SK-N-DZ (cell line): ENCODE measurements around the gene COCH.
A peak's percentile ranks its signal among the peaks of the same experiment; 100 is the strongest.
"Not testable (repeated sequence)": the region's sequence is repeated elsewhere in the genome, so short reads cannot be mapped to it uniquely, and the experiment has no call there.

ENCODE experiments used
- DNase-seq: peaks from one replicate; pipeline ENCODE4 v3.0.0-alpha.2; 2015; ENCODE audit warnings: low spot score

The COCH gene

GRCh38 chr14:30874999-30875787 is 834 bp downstream of the COCH start:
- DNase-seq = no peak

GRCh38 chr14:30875788-30876053 is 1.4 kb downstream of the COCH start:
- DNase-seq = no peak

GRCh38 chr14:30876692-30877091 is 2.3 kb downstream of the COCH start:
- DNase-seq = no peak

- no peak for DNase-seq
Observed at GRCh38 chr14:30882431-30882830, 8.1 kb downstream of the COCH start.

GRCh38 chr14:30883508-30884294 is 9.3 kb downstream of the COCH start:
- no peak for DNase-seq

GRCh38 chr14:30884901-30885300 is 10.5 kb downstream of the COCH start:
- DNase-seq = no peak

GRCh38 chr14:30885840-30886740 is 11.7 kb downstream of the COCH start:
- no peak for DNase-seq

GRCh38 chr14:30888480-30889243 is 14.3 kb downstream of the COCH start:
- DNase-seq = no peak

- no peak for DNase-seq
Observed at GRCh38 chr14:30889244-30889594, 14.9 kb downstream of the COCH start.

- no peak for DNase-seq
Observed at GRCh38 chr14:30893819-30894218, 19.5 kb downstream of the COCH start.

- peak; percentile 68 for DNase-seq
Observed at GRCh38 chr14:30894923-30895515, 20.7 kb downstream of the COCH start.

- no peak for DNase-seq
Observed at GRCh38 chr14:30896435-30896834, 22.1 kb downstream of the COCH start.

GRCh38 chr14:30897121-30897520 is 22.8 kb downstream of the COCH start:
- DNase-seq = not testable (repeated sequence)

GRCh38 chr14:30903285-30904124 is 29.1 kb downstream of the COCH start:
- no peak for DNase-seq

- DNase-seq = peak; percentile 30
Observed at GRCh38 chr14:30906752-30907658, 32.6 kb downstream of the COCH start.

- DNase-seq = no peak
Observed at GRCh38 chr14:30907659-30908057, 33.3 kb downstream of the COCH start.

- DNase-seq = no peak
Observed at GRCh38 chr14:30908826-30909225, 34.5 kb downstream of the COCH start.

- no peak for DNase-seq
Observed at GRCh38 chr14:30914812-30915211, 40.5 kb downstream of the COCH start.

- no peak for DNase-seq
Observed at GRCh38 chr14:30915596-30915995, 41.2 kb downstream of the COCH start.
